Small intestine (tissue), 7 donors: ENCODE results near the gene C20orf144. TPM values are rescaled to one million over a fixed set of nuclear protein-coding genes. Genes with fewer than 3 reads are reported as not detected.

Experiments
- DNase-seq, 2 donors: peaks; one replicate each; pipeline versions ENCODE4 v3.0.0 to v3.0.0-alpha.2; 2013
- FAIRE-seq: peaks from 2 replicates; lab custom pipeline; 2012; peaks lifted over from hg19 to GRCh38; lab: Jason Lieb, UNC
- H3K27ac ChIP-seq, 3 donors: one replicate each; pipeline ENCODE4 v1.5.1; 2013; ENCODE audit warnings: low read length in 2 of 3, mild to moderate bottlenecking in 2 of 3, control low read depth in 1 of 3, inconsistent platforms in 1 of 3, low read depth in 1 of 3, moderate library complexity in 1 of 3
- H3K27me3 ChIP-seq, 3 donors: one replicate each; pipeline ENCODE4 v1.6.1; 2013; ENCODE audit warnings: low read length in 3 of 3, inconsistent platforms in 1 of 3; ENCODE audit not compliant: control insufficient read depth in 3 of 3, insufficient read depth in 3 of 3
- H3K36me3 ChIP-seq, 3 donors: one replicate each; pipeline ENCODE4 v1.6.1; 2013; ENCODE audit warnings: low read length in 3 of 3, inconsistent platforms in 1 of 3, low read depth in 1 of 3, mild to moderate bottlenecking in 1 of 3, moderate library complexity in 1 of 3; ENCODE audit not compliant: control insufficient read depth in 3 of 3, insufficient read depth in 2 of 3
- H3K4me1 ChIP-seq, 3 donors: one replicate each; pipeline ENCODE4 v1.6.1; 2013; ENCODE audit warnings: low read length in 2 of 3, inconsistent platforms in 1 of 3, low read depth in 1 of 3, mild to moderate bottlenecking in 1 of 3, moderate library complexity in 1 of 3; ENCODE audit not compliant: control insufficient read depth in 3 of 3, insufficient read depth in 2 of 3
- H3K4me3 ChIP-seq, 3 donors: one replicate each; pipeline ENCODE4 v1.5.1; 2013; ENCODE audit warnings: low read length in 3 of 3, control low read depth in 1 of 3, inconsistent platforms in 1 of 3, low read depth in 1 of 3, mild to moderate bottlenecking in 1 of 3, moderate library complexity in 1 of 3
- H3K9me3 ChIP-seq, 2 donors: one replicate each; pipeline ENCODE4 v1.6.1; 2013; ENCODE audit warnings: low read depth in 1 of 2, low read length in 1 of 2; ENCODE audit not compliant: control insufficient read depth in 2 of 2, insufficient read depth in 1 of 2
- WGBS, 3 donors: extraction: QIAGEN DNeasy Blood & Tissue Kit; methylation state at CpG; one replicate each; pipeline ENCODE4 v1.1.7; 2013; 5-methylcytosine and 5-hydroxymethylcytosine counted together
- polyA plus RNA-seq, 4 donors: library from polyadenylated mRNA; stranded (reverse) in 3 of 4; unstranded in 1 of 4; fragments of 200-250 nt in 3 of 4; fragments of 120-200 nt in 1 of 4; gene quantifications; one replicate each; pipeline versions ENCODE4 v1.2.1 to v1.2.3, GENCODE V29; 2013
- donor health status: healthy with polysubstance abuse.
- donor health status: control.
- donor health status: control.
- donor health status: Bipolar disorder and iron deficiency.
- donor health status: healthy.

C20orf144 gene
- polyA plus RNA-seq, 4 donors = 0.07 to 0.41 TPM; not detected in 2

GRCh38 chr20:33674294-33675135 is 12.4 kb downstream of the C20orf144 start, which contains the start of gene NECAB3:
NECAB3 (minus strand) TSS chr20:33674428; CDS start chr20:33674352, 76 bp downstream.
- H3K27me3 ChIP-seq = no peaks in the 10 kb centered on the region
- H3K27ac ChIP-seq = peak within 1 kb of the TSS; percentile 70 to 86 (median 76)
- H3K4me1 ChIP-seq = peaks cover 3 to 32% (median 5%) of the 10 kb centered on the region in 3 donors
- DNase-seq (peak; percentile 85 to 95), FAIRE-seq (no peak)
- H3K36me3 ChIP-seq = peaks cover 0 to 58% (median 5%) of the 10 kb centered on the region in 3 donors
- no peaks in the 10 kb centered on the region for H3K9me3 ChIP-seq
- H3K4me3 ChIP-seq = peak within 1 kb of the TSS; percentile 68 to 86 (median 68)
- WGBS, 3 donors = 4 to 5% (median 5%) methylated on average over 28 to 73 of the region's 73 CpGs

- 30 to 44% (median 37%) methylated on average over 16 of the region's 16 CpGs for WGBS, 3 donors
- no peak for FAIRE-seq
- peak overlapping the region in 2 of 3 donors; percentile 58 to 86 for H3K4me3 ChIP-seq
- H3K9me3 ChIP-seq = no peaks in the 10 kb centered on the region
- peak in 1 of 2 donors; percentile 27 for DNase-seq
- peak overlapping the region; percentile 70 to 86 (median 76) for H3K27ac ChIP-seq
- H3K36me3 ChIP-seq = peaks cover 0 to 57% (median 0%) of the 10 kb centered on the region in 3 donors
- H3K27me3 ChIP-seq = no peaks in the 10 kb centered on the region
- peaks cover 3 to 32% (median 5%) of the 10 kb centered on the region in 3 donors for H3K4me1 ChIP-seq
Observed at GRCh38 chr20:33675136-33675959, 13.2 kb downstream of the C20orf144 start.

- DNase-seq = no peak
- 84 to 91% (median 90%) methylated on average over 11 of the region's 11 CpGs for WGBS, 3 donors
- no peak overlapping the region for H3K4me3 ChIP-seq
- no peak for FAIRE-seq
- no peaks in the 10 kb centered on the region for H3K9me3 ChIP-seq
- peaks cover 3 to 32% (median 5%) of the 10 kb centered on the region in 3 donors for H3K4me1 ChIP-seq
- H3K27ac ChIP-seq = peak overlapping the region in 1 of 3 donors; percentile 76
- peaks cover 0 to 52% (median 0%) of the 10 kb centered on the region in 3 donors for H3K36me3 ChIP-seq
- no peaks in the 10 kb centered on the region for H3K27me3 ChIP-seq
Observed at GRCh38 chr20:33676121-33676520, 14.0 kb downstream of the C20orf144 start.

- H3K9me3 ChIP-seq = no peaks in the 10 kb centered on the region
- H3K4me1 ChIP-seq = peaks cover 3 to 32% (median 5%) of the 10 kb centered on the region in 3 donors
- WGBS, 3 donors = 93 to 97% (median 96%) methylated on average over 30 to 31 of the region's 31 CpGs
- no peak for FAIRE-seq
- H3K27me3 ChIP-seq = no peaks in the 10 kb centered on the region
- H3K27ac ChIP-seq = peak overlapping the region in 1 of 3 donors; percentile 5
- H3K36me3 ChIP-seq = peaks cover 0 to 45% (median 0%) of the 10 kb centered on the region in 3 donors
- no peak for DNase-seq
- H3K4me3 ChIP-seq = no peak overlapping the region
Observed at GRCh38 chr20:33676652-33677645, 14.8 kb downstream of the C20orf144 start.

- Histone ChIP-seq H3K27ac (no peak overlapping the region), H3K36me3 (peaks cover 0 to 43% (median 0%) of the 10 kb centered on the region in 3 donors), H3K27me3 (no peaks in the 10 kb centered on the region), H3K4me1 (peaks cover 3 to 24% (median 5%) of the 10 kb centered on the region in 3 donors), H3K9me3 (no peaks in the 10 kb centered on the region), H3K4me3 (no peak overlapping the region)
- no peak for DNase-seq
- WGBS, 3 donors = 78 to 93% (median 90%) methylated on average over 15 of the region's 15 CpGs
- FAIRE-seq = no peak
Observed at GRCh38 chr20:33677991-33678702, 16.0 kb downstream of the C20orf144 start.

GRCh38 chr20:33679758-33680485 is 17.8 kb downstream of the C20orf144 start:
- Histone ChIP-seq H3K27ac (no peak overlapping the region), H3K4me1 (peaks cover under 1 to 24% (median 1%) of the 10 kb centered on the region in 3 donors), H3K9me3 (no peaks in the 10 kb centered on the region), H3K27me3 (no peaks in the 10 kb centered on the region), H3K36me3 (peaks cover 0 to 43% (median 0%) of the 10 kb centered on the region in 3 donors), H3K4me3 (no peak overlapping the region)
- WGBS, 3 donors = 79 to 85% (median 80%) methylated on average over 20 of the region's 20 CpGs
- FAIRE-seq (no peak), DNase-seq (no peak)

- DNase-seq (no peak), FAIRE-seq (no peak)
- peaks cover 2 to 23% (median 3%) of the 10 kb centered on the region in 3 donors for H3K4me1 ChIP-seq
- H3K4me3 ChIP-seq = no peak overlapping the region
- H3K36me3 ChIP-seq = peaks cover 0 to 40% (median 0%) of the 10 kb centered on the region in 3 donors
- H3K9me3 ChIP-seq = no peaks in the 10 kb centered on the region
- whole genome bisulfite sequencing, 3 donors = 94 to 96% (median 95%) methylated on average over 2 of the region's 2 CpGs
- no peak overlapping the region for H3K27ac ChIP-seq
- H3K27me3 ChIP-seq = no peaks in the 10 kb centered on the region
Observed at GRCh38 chr20:33680686-33681085, 18.6 kb downstream of the C20orf144 start.
